Lung (tissue), 12 donors: Measurements from ENCODE around the gene SFXN2. TPM values are rescaled to one million over a fixed set of nuclear protein-coding genes. Genes with fewer than 3 reads are reported as not detected.

Experiments
- ATAC-seq: fragments of 200-7000 bp; cut with Tn5 transposase; one replicate; pipeline ENCODE4 v1.9.1; 2020; ENCODE audit warnings: moderate number of reproducible peaks; ENCODE audit not compliant: insufficient read depth, low FRiP score
- DNase-seq, 3 donors: peaks; one replicate each; pipeline ENCODE4 v3.0.0-alpha.2; 2013 to 2017
- H3K27ac ChIP-seq, 2 donors: one replicate each; pipeline ENCODE4 v1.5.1; 2013; ENCODE audit warnings: mild to moderate bottlenecking in 2 of 2, moderate library complexity in 2 of 2, control low read depth in 1 of 2, inconsistent platforms in 1 of 2, low read depth in 1 of 2, low read length in 1 of 2
- H3K27me3 ChIP-seq, 3 donors: one replicate each; pipeline ENCODE4 v1.5.1; 2013; ENCODE audit warnings: low read length in 2 of 3; ENCODE audit not compliant: control insufficient read depth in 3 of 3, insufficient read depth in 3 of 3
- H3K36me3 ChIP-seq, 4 donors: one replicate each; pipeline ENCODE4 v1.5.1; 2013; ENCODE audit warnings: low read length in 4 of 4, mild to moderate bottlenecking in 1 of 4, moderate library complexity in 1 of 4; ENCODE audit not compliant: control insufficient read depth in 4 of 4, insufficient read depth in 4 of 4
- H3K4me1 ChIP-seq, 5 donors: one replicate each; pipeline ENCODE4 v1.5.1; 2013; ENCODE audit warnings: low read length in 5 of 5, mild to moderate bottlenecking in 2 of 5, moderate library complexity in 1 of 5; ENCODE audit not compliant: control insufficient read depth in 5 of 5, insufficient read depth in 5 of 5
- H3K4me3 ChIP-seq: one replicate; pipeline ENCODE4 v1.5.1; 2013; ENCODE audit warnings: mild to moderate bottlenecking, control low read depth, moderate library complexity
- H3K9ac ChIP-seq, 2 donors: one replicate each; pipeline ENCODE4 v1.5.1; 2013; ENCODE audit warnings: low read length in 2 of 2, control low read depth in 1 of 2; ENCODE audit not compliant: insufficient read depth in 1 of 2
- H3K9me3 ChIP-seq, 4 donors: one replicate each; pipeline ENCODE4 v1.5.1; 2013; ENCODE audit warnings: low read length in 3 of 4, mild to moderate bottlenecking in 1 of 4, moderate library complexity in 1 of 4; ENCODE audit not compliant: control insufficient read depth in 4 of 4, insufficient read depth in 3 of 4
- CTCF ChIP-seq: IDR thresholded peaks from 2 replicates; pipeline ENCODE4 v1.5.1; 2012; ENCODE audit warnings: mild to moderate bottlenecking; ENCODE audit errors: control extremely low read depth, extremely low read depth
- WGBS, 2 donors: extraction: QIAGEN DNeasy Blood & Tissue Kit; methylation state at CpG; one replicate each; pipeline ENCODE4 v1.1.7; 2013; 5-methylcytosine and 5-hydroxymethylcytosine counted together
- polyA plus RNA-seq, 2 donors: library from polyadenylated mRNA; stranded (reverse); fragments of 200-250 nt; gene quantifications; one replicate each; pipeline ENCODE4 v1.2.1, GENCODE V29; 2013
- total RNA-seq, 2 donors: library from RNA; depleted of rRNA in 1 of 2; stranded (reverse); fragments of >200 nt in 1 of 2; gene quantifications; one replicate each; pipeline ENCODE4 v1.2.1, GENCODE V29; 2014 to 2021
- donor health status: control.
- donor health status: control.
- donor health status: Bipolar disorder and iron deficiency.
- donor health status: healthy.
- donor health status: DM: yes; HTN: yes; CAD: no.

Gene SFXN2
- total and polyA plus RNA-seq, 4 donors: 10.8 to 27.0 (median 14.0) TPM

DNA sequence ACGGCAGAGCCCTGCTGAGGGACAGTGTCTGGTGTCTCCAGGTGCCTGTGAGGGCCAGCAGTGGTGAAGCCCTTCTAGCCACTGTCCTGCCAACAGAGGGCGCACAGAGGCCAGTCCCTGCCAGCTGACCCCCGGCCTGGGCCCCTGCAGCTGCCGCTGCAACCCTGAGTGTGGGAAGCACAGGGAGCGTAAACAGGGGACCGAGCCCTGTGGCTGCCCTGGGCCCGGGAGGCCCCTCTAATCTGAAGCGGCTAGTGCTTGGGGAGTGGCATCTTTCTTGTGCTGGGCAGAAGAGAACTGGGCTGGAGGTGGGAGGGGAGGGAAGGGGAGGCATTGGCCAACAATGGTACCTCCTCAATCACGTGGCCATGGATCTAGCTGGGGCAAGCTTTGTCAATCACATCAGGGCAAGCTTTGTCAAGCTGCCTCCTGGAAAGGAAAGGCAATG, 35.6 kb upstream of the SFXN2 start:
- DNase-seq: peak; percentile 71 to 81 (median 73)
- H3K27me3 ChIP-seq: no peaks in the 10 kb centered on the region
- peaks cover 0 to 2% (median 0%) of the 10 kb centered on the region in 4 donors for H3K9me3 ChIP-seq
- no peak overlapping the region for H3K27ac ChIP-seq
- H3K36me3 ChIP-seq: peaks cover 0 to 13% (median 9%) of the 10 kb centered on the region in 4 donors
- WGBS, 2 donors: 13 to 16% methylated on average over 8 to 9 of the region's 9 CpGs
- peak; percentile 53 for ATAC-seq
- no peak overlapping the region for H3K9ac ChIP-seq
- H3K4me1 ChIP-seq: peaks cover 17 to 55% (median 38%) of the 10 kb centered on the region in 5 donors
- peak; percentile 21 for TF ChIP-seq CTCF
- H3K4me3 ChIP-seq: no peak overlapping the region

GRCh38 chr10:102679596-102679995, 34.8 kb upstream of the SFXN2 start:
- Histone ChIP-seq H3K36me3 (peaks cover 0 to 14% (median 10%) of the 10 kb centered on the region in 4 donors), H3K4me3 (no peak overlapping the region), H3K4me1 (peaks cover 12 to 48% (median 35%) of the 10 kb centered on the region in 5 donors), H3K27ac (no peak overlapping the region), H3K9me3 (peaks cover 0 to 2% (median 0%) of the 10 kb centered on the region in 4 donors), H3K9ac (no peak overlapping the region), H3K27me3 (no peaks in the 10 kb centered on the region)
- ATAC-seq: no peak
- DNase-seq: no peak
- TF ChIP-seq CTCF: no peak
- WGBS, 2 donors: 96 to 97% methylated on average over 4 of the region's 4 CpGs

- peaks cover 5 to 28% (median 17%) of the 10 kb centered on the region in 5 donors for H3K4me1 ChIP-seq
- peaks cover 8 to 21% (median 14%) of the 10 kb centered on the region in 4 donors for H3K36me3 ChIP-seq
- no peak for DNase-seq
- WGBS, 2 donors: 84% methylated on average over 5 of the region's 5 CpGs
- ATAC-seq: no peak
- no peak overlapping the region for H3K4me3 ChIP-seq
- H3K9me3 ChIP-seq: peaks cover 0 to 2% (median 0%) of the 10 kb centered on the region in 4 donors
- no peak overlapping the region for H3K27ac ChIP-seq
- H3K27me3 ChIP-seq: no peaks in the 10 kb centered on the region
- no peak for TF ChIP-seq CTCF
- no peak overlapping the region for H3K9ac ChIP-seq
These were observed 32.7 kb upstream of the SFXN2 start for GRCh38 chr10:102681696-102682095.

GRCh38 chr10:102682416-102682815, 32.0 kb upstream of the SFXN2 start:
- peak in 1 of 3 donors; percentile 34 for DNase-seq

More at GRCh38 chr10:102682416-102682815, 32.0 kb upstream of the SFXN2 start:
- TF ChIP-seq CTCF: no peak
- no peak for ATAC-seq
- Histone ChIP-seq H3K36me3 (peaks cover 8 to 21% (median 14%) of the 10 kb centered on the region in 4 donors), H3K4me1 (peaks cover 5 to 21% (median 15%) of the 10 kb centered on the region in 5 donors), H3K27ac (no peak overlapping the region), H3K27me3 (no peaks in the 10 kb centered on the region), H3K4me3 (no peak overlapping the region), H3K9me3 (peaks cover 0 to 2% (median 0%) of the 10 kb centered on the region in 4 donors), H3K9ac (no peak overlapping the region)
- 76 to 89% methylated on average over 7 of the region's 7 CpGs for WGBS, 2 donors
